GM13977 (cell line): Measurements from ENCODE around the gene GRIK4.

ENCODE experiments used
- DNase-seq: peaks from one replicate; pipeline ENCODE4 v3.0.0; 2012; ENCODE audit warnings: low spot score
- in situ Hi-C: fragments of 300-500 bp; cut with MboI; formaldehyde crosslinking; loops from one replicate; pipeline ENCODE4 v1.12.0; 2022; ENCODE audit warnings: low sequenced_read_pairs, low pct_unique_long_range_greater_than_20kb, mixed read lengths, inconsistent platforms; ENCODE audit not compliant: unreplicated experiment
- TF ChIP-seq, protein P1 (sequence below): IDR thresholded peaks from 2 replicates; pipeline ENCODE4 v1.5.1; 2012; ENCODE audit warnings: mild to moderate bottlenecking, control low read depth; ENCODE audit not compliant: insufficient read depth; ENCODE audit errors: extremely low read depth, missing control alignments

The GRIK4 gene

GRCh38 chr11:120537996-120538395 is 26.4 kb downstream of the GRIK4 start:
- TF ChIP-seq, protein P1, sequence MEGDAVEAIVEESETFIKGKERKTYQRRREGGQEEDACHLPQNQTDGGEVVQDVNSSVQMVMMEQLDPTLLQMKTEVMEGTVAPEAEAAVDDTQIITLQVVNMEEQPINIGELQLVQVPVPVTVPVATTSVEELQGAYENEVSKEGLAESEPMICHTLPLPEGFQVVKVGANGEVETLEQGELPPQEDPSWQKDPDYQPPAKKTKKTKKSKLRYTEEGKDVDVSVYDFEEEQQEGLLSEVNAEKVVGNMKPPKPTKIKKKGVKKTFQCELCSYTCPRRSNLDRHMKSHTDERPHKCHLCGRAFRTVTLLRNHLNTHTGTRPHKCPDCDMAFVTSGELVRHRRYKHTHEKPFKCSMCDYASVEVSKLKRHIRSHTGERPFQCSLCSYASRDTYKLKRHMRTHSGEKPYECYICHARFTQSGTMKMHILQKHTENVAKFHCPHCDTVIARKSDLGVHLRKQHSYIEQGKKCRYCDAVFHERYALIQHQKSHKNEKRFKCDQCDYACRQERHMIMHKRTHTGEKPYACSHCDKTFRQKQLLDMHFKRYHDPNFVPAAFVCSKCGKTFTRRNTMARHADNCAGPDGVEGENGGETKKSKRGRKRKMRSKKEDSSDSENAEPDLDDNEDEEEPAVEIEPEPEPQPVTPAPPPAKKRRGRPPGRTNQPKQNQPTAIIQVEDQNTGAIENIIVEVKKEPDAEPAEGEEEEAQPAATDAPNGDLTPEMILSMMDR = no peak
- DNase-seq = no peak
- in situ Hi-C loops = no loop called here

- DNase-seq = no peak
- in situ Hi-C loops = no loop called here
Observed at GRCh38 chr11:120538707-120539106, 27.2 kb downstream of the GRIK4 start.

DNA sequence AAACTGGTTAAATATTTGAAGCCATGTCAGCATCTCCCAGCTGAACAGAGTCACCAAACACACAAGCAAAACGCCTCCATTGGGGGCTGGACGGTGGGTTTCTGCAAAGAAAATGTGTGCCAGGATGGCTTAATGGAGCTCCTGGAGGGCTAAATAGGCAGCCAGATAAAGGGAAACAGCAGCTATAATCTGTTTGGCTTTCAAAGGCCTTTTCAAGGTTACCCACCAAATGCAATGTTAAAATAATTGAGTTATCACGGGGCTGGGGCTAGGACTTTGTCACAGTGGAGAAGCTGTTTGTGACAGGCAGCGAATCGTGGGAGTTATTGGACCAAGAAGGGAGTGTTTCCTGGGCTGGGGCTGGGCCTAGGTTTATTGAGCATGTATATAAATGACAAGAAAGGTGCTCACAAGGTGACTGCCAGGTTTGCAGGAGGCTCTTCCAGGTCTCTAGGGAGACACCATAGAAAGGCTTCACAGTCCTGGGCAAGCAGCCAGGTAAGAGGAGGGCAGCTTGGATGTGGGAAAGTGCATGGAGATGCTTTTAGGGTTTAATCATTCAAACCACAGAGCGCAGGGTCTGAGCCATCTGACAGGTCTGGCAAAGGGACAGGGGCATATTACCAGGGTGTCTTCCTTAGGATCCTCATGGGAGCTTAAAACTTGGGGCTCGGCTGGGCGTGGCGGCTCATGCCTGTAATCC is 28.3 kb downstream of the GRIK4 start:
- in situ Hi-C loops = no loop called here
- no peak for DNase-seq
- TF ChIP-seq, protein P1 = no peak

More at GRCh38 chr11:120538707-120539106, 27.2 kb downstream of the GRIK4 start:
- TF ChIP-seq, protein P1 = no peak

DNA sequence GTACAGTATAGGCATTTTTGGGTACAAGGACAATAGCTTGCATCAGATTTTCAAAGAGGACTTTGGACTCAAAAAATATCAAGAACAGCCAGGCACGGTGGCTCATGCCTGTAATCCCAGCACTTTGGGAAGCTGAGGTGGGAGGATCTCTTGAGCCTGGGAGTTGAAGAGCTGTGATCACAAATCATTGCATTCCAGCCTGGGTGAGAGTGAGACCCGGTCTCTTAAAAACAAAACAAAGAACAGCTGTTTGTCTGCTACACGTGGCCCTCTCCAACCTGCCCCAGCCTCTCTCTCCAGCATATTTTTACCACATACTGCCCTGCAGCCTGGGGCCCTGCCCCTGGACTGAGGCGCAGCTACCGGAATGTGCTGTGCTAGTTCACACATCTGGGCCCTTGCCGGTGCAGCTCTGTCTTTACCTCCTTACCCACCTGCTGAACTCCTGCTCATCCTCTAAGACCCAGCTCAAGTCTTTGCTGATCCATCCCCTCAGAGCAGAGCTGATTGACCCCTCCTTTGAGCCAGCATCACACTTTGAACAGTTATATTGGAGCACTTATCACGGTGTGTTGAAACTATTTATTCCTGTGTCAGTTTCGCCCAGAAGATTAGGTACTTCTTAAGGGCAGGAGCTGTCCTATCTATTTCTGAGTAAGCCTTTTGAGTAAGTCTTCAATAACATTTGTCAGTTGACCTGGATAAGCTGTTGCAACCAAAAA is 29.4 kb downstream of the GRIK4 start:
- TF ChIP-seq, protein P1 = no peak
- in situ Hi-C loops = no loop called here
- no peak for DNase-seq

DNA sequence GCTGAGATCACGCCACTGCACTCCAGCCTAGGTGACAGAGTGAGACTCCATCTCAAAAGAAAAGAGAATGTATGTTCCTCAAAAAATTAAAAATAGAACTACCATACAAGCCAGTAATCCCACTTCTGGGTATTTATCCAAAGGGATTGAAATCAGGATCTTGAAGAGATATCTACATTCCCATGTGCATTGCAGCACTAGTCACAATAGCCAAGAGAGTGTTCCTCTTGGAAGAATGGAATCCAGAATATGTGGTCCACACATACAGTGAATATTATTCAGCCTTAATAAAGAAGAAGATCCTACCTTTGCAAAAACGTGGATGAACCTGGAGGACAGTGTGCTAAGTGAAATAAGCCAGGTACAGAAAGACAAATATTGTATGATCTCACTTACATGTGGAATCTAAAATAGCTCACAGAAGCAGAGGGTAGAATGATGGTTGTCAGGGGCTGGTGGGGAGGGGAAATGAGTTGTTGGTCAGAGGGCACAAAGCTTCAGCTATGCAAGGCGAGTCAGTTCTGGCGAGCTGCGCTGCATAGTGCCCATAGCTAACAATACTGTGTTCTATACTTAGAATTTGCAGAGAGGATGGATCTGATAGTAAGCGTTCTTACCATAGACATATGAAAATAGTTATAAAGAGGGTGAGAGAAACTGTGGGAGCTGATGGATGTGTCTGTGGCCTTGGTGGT is 32.1 kb downstream of the GRIK4 start:
- TF ChIP-seq, protein P1 = no peak
- in situ Hi-C loops = no loop called here
- DNase-seq = no peak

GRCh38 chr11:120545813-120546212 is 34.3 kb downstream of the GRIK4 start:
- in situ Hi-C loops = no loop called here
- TF ChIP-seq, protein P1 = no peak
- DNase-seq = no peak
